Cardiac muscle cell (in vitro differentiated cells and primary cell): ENCODE measurements around the gene CYP4A22. TPM values are rescaled to one million over a fixed set of nuclear protein-coding genes. Genes with fewer than 3 reads are reported as not detected.

Source experiments
- DNase-seq, 2 donors: peaks; one replicate each; pipeline versions ENCODE4 v3.0.0 to v3.0.0-alpha.2; 2010 to 2017; ENCODE audit warnings: low read depth in 1 of 2, low spot score in 1 of 2
- H3K27ac ChIP-seq: fragments of 200-600 bp; sonication (generic); 2 replicates; pipeline ENCODE4 v1.5.1; 2016
- H3K27me3 ChIP-seq: fragments of 200-600 bp; sonication (generic); 2 replicates; pipeline ENCODE4 v1.6.0; 2016; ENCODE audit warnings: control low read depth
- H3K36me3 ChIP-seq: fragments of 200-600 bp; sonication (generic); 2 replicates; pipeline ENCODE4 v1.5.1; 2016; ENCODE audit warnings: control low read depth
- H3K4me1 ChIP-seq: fragments of 200-600 bp; sonication (generic); 2 replicates; pipeline ENCODE4 v1.8.1; 2017; ENCODE audit warnings: low read depth, mild to moderate bottlenecking, mixed run types
- H3K4me3 ChIP-seq: fragments of 200-600 bp; sonication (generic); 2 replicates; pipeline ENCODE4 v1.5.1; 2016; ENCODE audit warnings: mild to moderate bottlenecking
- H3K9me3 ChIP-seq: fragments of 200-600 bp; sonication (generic); 2 replicates; pipeline ENCODE4 v1.5.1; 2017; ENCODE audit warnings: low read depth, mild to moderate bottlenecking, control low read depth
- CTCF ChIP-seq: IDR thresholded peaks from 2 replicates; pipeline ENCODE4 v1.5.1; 2012; ENCODE audit warnings: low read depth, mild to moderate bottlenecking, low read length
- polyA plus RNA-seq: library from polyadenylated mRNA; unstranded; fragments of >200 nt; fragmentation: Nextera tagmentation; extraction: Ambion mirVana; gene quantifications from 2 replicates; pipeline ENCODE4 v1.2.1, GENCODE V29; 2016
- total RNA-seq: library from RNA; depleted of rRNA; stranded (reverse); fragments of >200 nt; gene quantifications from 2 replicates; pipeline ENCODE4 v1.2.3, GENCODE V29; 2016

The CYP4A22 gene
- total and polyA plus RNA-seq, 2 experiments from 2014 or later = not detected

- Histone ChIP-seq H3K4me1 (no peaks in the 10 kb centered on the region), H3K9me3 (no peaks in the 10 kb centered on the region), H3K4me3 (no peak overlapping the region), H3K27ac (no peak overlapping the region), H3K36me3 (no peaks in the 10 kb centered on the region), H3K27me3 (no peaks in the 10 kb centered on the region)
- no peak for TF ChIP-seq CTCF
- DNase-seq = no peak
Measured at GRCh38 chr1:47188791-47189785, 51.8 kb downstream of the CYP4A22 start.

- no peaks in the 10 kb centered on the region for H3K9me3 ChIP-seq
- no peaks in the 10 kb centered on the region for H3K4me1 ChIP-seq
- H3K27me3 ChIP-seq = no peaks in the 10 kb centered on the region
- no peak within 1 kb of the TSS for H3K27ac ChIP-seq
- no peak within 1 kb of the TSS for H3K4me3 ChIP-seq
- peak in 1 of 2 donors; percentile 88 for DNase-seq
- no peak for TF ChIP-seq CTCF
- no peaks in the 10 kb centered on the region for H3K36me3 ChIP-seq
Measured at GRCh38 chr1:47189844-47190508, 52.7 kb downstream of the CYP4A22 start, which contains the start of gene PDZK1IP1. PDZK1IP1 (minus strand) TSS chr1:47190036; CDS start chr1:47189932, 104 bp downstream.

DNA sequence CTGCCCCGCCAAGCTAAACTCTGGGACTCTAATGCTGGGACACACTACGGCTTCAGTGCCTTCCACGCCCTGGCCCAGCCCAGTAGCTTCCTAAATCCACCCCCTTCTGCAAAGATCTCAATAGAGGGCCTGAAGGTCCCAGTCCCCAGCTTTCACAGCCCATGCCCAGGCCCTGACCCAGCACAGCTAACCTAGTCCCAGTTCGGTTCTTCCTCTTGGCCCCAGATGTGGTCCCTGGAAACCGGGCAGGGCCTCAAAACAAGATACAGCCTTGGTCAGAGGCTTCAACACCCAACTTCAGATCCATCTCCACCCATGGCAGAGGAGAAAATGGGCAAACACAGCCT, 53.2 kb downstream of the CYP4A22 start:
- no peak for DNase-seq
- H3K27ac ChIP-seq = no peak overlapping the region
- H3K9me3 ChIP-seq = no peaks in the 10 kb centered on the region
- peaks cover 3% of the 10 kb centered on the region for H3K27me3 ChIP-seq
- no peak overlapping the region for H3K4me3 ChIP-seq
- H3K36me3 ChIP-seq = no peaks in the 10 kb centered on the region
- no peak for TF ChIP-seq CTCF
- H3K4me1 ChIP-seq = no peaks in the 10 kb centered on the region

GRCh38 chr1:47190857-47191256, 53.6 kb downstream of the CYP4A22 start:
- no peak for DNase-seq
- H3K9me3 ChIP-seq = no peaks in the 10 kb centered on the region
- H3K36me3 ChIP-seq = no peaks in the 10 kb centered on the region
- H3K4me3 ChIP-seq = no peak overlapping the region
- TF ChIP-seq CTCF = no peak
- no peak overlapping the region for H3K27ac ChIP-seq
- H3K4me1 ChIP-seq = no peaks in the 10 kb centered on the region
- H3K27me3 ChIP-seq = peaks cover 3% of the 10 kb centered on the region

DNA sequence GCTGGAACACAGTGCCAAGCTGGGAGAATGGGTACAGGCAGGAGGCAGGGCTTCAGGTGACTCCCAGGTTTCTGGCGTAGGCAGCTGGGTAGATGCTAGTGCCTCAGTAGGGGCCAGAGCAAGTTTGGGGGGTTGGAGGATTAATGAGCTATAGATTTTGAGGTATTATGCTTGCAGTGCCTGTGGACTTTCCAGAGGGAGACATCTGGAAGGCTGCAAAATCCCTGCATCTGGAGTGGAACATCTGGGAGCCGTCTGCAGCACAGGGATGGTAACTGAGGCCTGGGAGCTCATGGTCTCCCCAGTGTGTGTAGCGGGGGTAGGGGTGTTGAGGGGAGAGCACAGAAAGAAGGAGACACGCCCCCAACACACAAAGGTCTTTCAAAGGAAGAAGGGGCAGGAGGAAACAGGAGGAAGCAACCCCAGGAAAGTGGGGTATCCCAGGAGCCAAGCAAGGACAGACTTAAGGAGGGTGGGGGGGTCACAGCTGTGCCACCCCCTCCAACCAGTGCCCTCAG, 54.8 kb downstream of the CYP4A22 start:
- no peak for TF ChIP-seq CTCF

More for the DNA sequence above, 54.8 kb downstream of the CYP4A22 start:
- Histone ChIP-seq H3K36me3 (no peaks in the 10 kb centered on the region), H3K4me3 (no peak overlapping the region), H3K4me1 (no peaks in the 10 kb centered on the region), H3K27me3 (peaks cover 3% of the 10 kb centered on the region), H3K27ac (no peak overlapping the region), H3K9me3 (no peaks in the 10 kb centered on the region)
- no peak for DNase-seq
